GM23248 (cell line): ENCODE measurements around the gene ACSM2A. TPM values are rescaled to one million over a fixed set of nuclear protein-coding genes. Genes with fewer than 3 reads are reported as not detected.
"Not testable (repeated sequence)": the region's sequence is repeated elsewhere in the genome, so short reads cannot be mapped to it uniquely, and the experiment has no call there.

ENCODE experiments used
- DNase-seq: peaks from one replicate; pipeline ENCODE4 v3.0.0-alpha.2; 2015
- H2AFZ ChIP-seq: fragments of 200-600 bp; sonication (generic); 2 replicates; pipeline ENCODE4 v1.6.1; 2016; ENCODE audit warnings: antibody characterized with exemption
- H3F3A ChIP-seq: fragments of 200-600 bp; sonication (generic); 2 replicates; pipeline ENCODE4 v1.6.1; 2016; ENCODE audit warnings: mild to moderate bottlenecking, antibody characterized with exemption, mixed run types; ENCODE audit not compliant: insufficient read depth
- H3K27ac ChIP-seq: fragments of 200-600 bp; sonication (generic); 2 replicates; pipeline ENCODE4 v1.5.1; 2016; ENCODE audit warnings: mild to moderate bottlenecking
- H3K27me3 ChIP-seq: fragments of 200-600 bp; sonication (generic); replicated peaks from 2 replicates; pipeline ENCODE4 v1.6.1; 2016; ENCODE audit warnings: mild to moderate bottlenecking; ENCODE audit not compliant: insufficient read depth
- H3K36me3 ChIP-seq: fragments of 200-600 bp; sonication (generic); 2 replicates; pipeline ENCODE4 v1.6.1; 2016; ENCODE audit warnings: low read depth, mild to moderate bottlenecking
- H3K4me1 ChIP-seq: fragments of 200-600 bp; sonication (generic); 2 replicates; pipeline ENCODE4 v1.6.1; 2016; ENCODE audit warnings: mild to moderate bottlenecking; ENCODE audit not compliant: insufficient read depth
- H3K4me2 ChIP-seq: fragments of 200-600 bp; sonication (generic); one replicate; pipeline ENCODE4 v1.6.1; 2016; ENCODE audit warnings: mild to moderate bottlenecking; ENCODE audit not compliant: unreplicated experiment
- H3K4me3 ChIP-seq: fragments of 200-600 bp; sonication (generic); 2 replicates; pipeline ENCODE4 v1.5.1; 2016; ENCODE audit warnings: mild to moderate bottlenecking
- H3K79me2 ChIP-seq: fragments of 200-600 bp; sonication (generic); 2 replicates; pipeline ENCODE4 v1.6.1; 2016; ENCODE audit warnings: mild to moderate bottlenecking; ENCODE audit not compliant: insufficient read depth
- H3K9ac ChIP-seq: fragments of 200-600 bp; sonication (generic); 2 replicates; pipeline ENCODE4 v1.6.1; 2016; ENCODE audit warnings: mild to moderate bottlenecking
- H3K9me2 ChIP-seq: fragments of 200-600 bp; sonication (generic); 2 replicates; pipeline ENCODE4 v1.6.1; 2016; ENCODE audit warnings: mixed run types, mild to moderate bottlenecking, moderate library complexity; ENCODE audit not compliant: insufficient read depth
- H3K9me3 ChIP-seq: fragments of 200-600 bp; sonication (generic); one replicate; pipeline ENCODE4 v1.6.1; 2017; ENCODE audit warnings: low read depth
- H4K20me1 ChIP-seq: fragments of 200-600 bp; sonication (generic); 2 replicates; pipeline ENCODE4 v1.6.0; 2016; ENCODE audit not compliant: insufficient read depth
- EZH2 ChIP-seq: fragments of 200-600 bp; sonication (generic); IDR thresholded peaks from 2 replicates; pipeline ENCODE4 v1.6.1; 2018; ENCODE audit warnings: antibody characterized with exemption, mild to moderate bottlenecking; ENCODE audit not compliant: insufficient read depth, poor library complexity, severe bottlenecking
- EZH2phosphoT487 ChIP-seq: fragments of 200-600 bp; sonication (generic); IDR thresholded peaks from 2 replicates; pipeline ENCODE4 v1.6.1; 2018; ENCODE audit warnings: antibody characterized with exemption, moderate library complexity, mild to moderate bottlenecking, low read depth; ENCODE audit not compliant: insufficient read depth
- WGBS, 2 experiments: methylation state at CpG; one replicate each; pipeline ENCODE4 v1.1.6; 2015 to 2017; ENCODE audit warnings: low lambda C conversion rate in 2 of 2, low coverage in 1 of 2; ENCODE audit errors: missing lambda C conversion rate in 2 of 2; 5-methylcytosine and 5-hydroxymethylcytosine counted together
- in situ Hi-C: fragments of 300-500 bp; cut with MboI; formaldehyde crosslinking; loops from 2 replicates; pipeline ENCODE4 v1.15.0; 2020
- polyA plus RNA-seq: library from polyadenylated mRNA; unstranded; fragments of >200 nt; fragmentation: Nextera tagmentation; extraction: Ambion mirVana; gene quantifications from 2 replicates; pipeline ENCODE4 v1.2.1, GENCODE V29; 2016
- total RNA-seq: library from RNA; depleted of rRNA; stranded (reverse); fragments of >200 nt; shearing (Covaris generic); gene quantifications from 2 replicates; pipeline ENCODE4 v1.2.3, GENCODE V29; 2014; rRNA removed

The ACSM2A gene
- total RNA-seq (not detected in 2 replicates), polyA plus RNA-seq (not detected in 2 replicates)

GRCh38 chr16:20451364-20451763 is at the start of gene ACSM2A:
TSS of gene ACSM2A (plus strand) at chr16:20451521. CDS start at chr16:20460115, 8,594 bp downstream.
- H3K27me3 ChIP-seq, H3K79me2 ChIP-seq, H3F3A ChIP-seq, H3K9ac ChIP-seq, H4K20me1 ChIP-seq, H3K4me3 ChIP-seq, H3K4me1 ChIP-seq, H3K4me2 ChIP-seq, DNase-seq, H2AFZ ChIP-seq, H3K9me3 ChIP-seq, H3K36me3 ChIP-seq, H3K27ac ChIP-seq, in situ Hi-C loops, H3K9me2 ChIP-seq: not testable (repeated sequence)
- WGBS, 2 experiments: 0% methylated on average over 1 of the region's 1 CpG

GRCh38 chr16:20402651-20403050 is 48.7 kb upstream of the ACSM2A start:
- in situ Hi-C loops: no loop called here
- WGBS, 2 experiments: 77 to 82% methylated on average over 2 of the region's 2 CpGs

GRCh38 chr16:20404637-20405036 is 46.7 kb upstream of the ACSM2A start, which contains the start of gene PDILT:
TSS of gene PDILT (minus strand) at chr16:20404737. CDS start at chr16:20399300, 5,437 bp downstream.
- H3K4me3 ChIP-seq: no peak within 1 kb of the TSS
- no peaks in the 10 kb centered on the region for H3K27me3 ChIP-seq
- H3K4me2 ChIP-seq: no peak within 1 kb of the TSS
- H4K20me1 ChIP-seq: no peaks in the 10 kb centered on the region
- H2AFZ ChIP-seq: no peak within 1 kb of the TSS
- H3K4me1 ChIP-seq: no peaks in the 10 kb centered on the region
- H3K79me2 ChIP-seq: no peaks in the 10 kb centered on the region
- H3K36me3 ChIP-seq: no peaks in the 10 kb centered on the region
- H3K9me3 ChIP-seq: no peaks in the 10 kb centered on the region
- no peak for DNase-seq
- WGBS, 2 experiments: 56 to 92% methylated on average over 2 of the region's 2 CpGs
- in situ Hi-C loops: no loop called here
- H3F3A ChIP-seq: no peaks in the 10 kb centered on the region
- TF ChIP-seq EZH2phosphoT487 (no peak), EZH2 (no peak)
- H3K9ac ChIP-seq: no peak within 1 kb of the TSS
- H3K9me2 ChIP-seq: no peaks in the 10 kb centered on the region
- H3K27ac ChIP-seq: no peak within 1 kb of the TSS

More at GRCh38 chr16:20402651-20403050, 48.7 kb upstream of the ACSM2A start:
- DNase-seq: no peak
- Histone ChIP-seq H3K36me3 (no peaks in the 10 kb centered on the region), H3K9me2 (no peaks in the 10 kb centered on the region), H3K9ac (no peak overlapping the region), H3K9me3 (no peaks in the 10 kb centered on the region), H4K20me1 (no peaks in the 10 kb centered on the region), H3K4me1 (no peaks in the 10 kb centered on the region), H3K27me3 (no peaks in the 10 kb centered on the region), H3K27ac (no peak overlapping the region), H3K79me2 (no peaks in the 10 kb centered on the region), H2AFZ (no peak overlapping the region), H3K4me3 (no peak overlapping the region), H3F3A (no peaks in the 10 kb centered on the region), H3K4me2 (no peak overlapping the region)
- TF ChIP-seq EZH2 (no peak), EZH2phosphoT487 (no peak)

GRCh38 chr16:20409398-20410120 is 41.8 kb upstream of the ACSM2A start, which contains the start of gene ACSM5:
TSS of gene ACSM5 (plus strand) at chr16:20409534. CDS start at chr16:20411485, 1,951 bp downstream.
- 29 to 47% methylated on average over 2 to 6 of the region's 6 CpGs for WGBS, 2 experiments
- Histone ChIP-seq H2AFZ (no peak within 1 kb of the TSS), H3K36me3 (no peaks in the 10 kb centered on the region), H4K20me1 (no peaks in the 10 kb centered on the region), H3K4me2 (no peak within 1 kb of the TSS), H3K9me3 (no peaks in the 10 kb centered on the region), H3K9me2 (no peaks in the 10 kb centered on the region), H3K79me2 (no peaks in the 10 kb centered on the region), H3K4me3 (no peak within 1 kb of the TSS), H3K9ac (no peak within 1 kb of the TSS), H3K27ac (no peak within 1 kb of the TSS), H3K4me1 (no peaks in the 10 kb centered on the region), H3K27me3 (no peaks in the 10 kb centered on the region), H3F3A (no peaks in the 10 kb centered on the region)
- TF ChIP-seq EZH2: no peak
- no peak for TF ChIP-seq EZH2phosphoT487
- in situ Hi-C loops: no loop called here
- no peak for DNase-seq
